Lower leg skin (tissue), 4 donors: ENCODE results near the gene SCYL1. TPM values are rescaled to one million over a fixed set of nuclear protein-coding genes. Genes with fewer than 3 reads are reported as not detected.

ENCODE experiments used
- DNase-seq, 2 donors: peaks; one replicate each; pipeline ENCODE4 v3.0.0-alpha.2; 2019; ENCODE audit warnings: low spot score in 2 of 2
- H3K4me3 ChIP-seq: fragments of 200-600 bp; sonication (generic); 2 replicates; pipeline ENCODE4 v1.5.1; 2017; ENCODE audit warnings: mild to moderate bottlenecking, low read depth; ENCODE audit not compliant: poor library complexity, severe bottlenecking
- CTCF ChIP-seq, 3 donors: fragments of 450-650 bp; IDR thresholded peaks; one replicate each; pipeline ENCODE4 v1.5.1; 2016; ENCODE audit warnings: antibody characterized with exemption in 3 of 3, mild to moderate bottlenecking in 3 of 3, moderate library complexity in 2 of 3
- POLR2A ChIP-seq, 2 donors: fragments of 450-650 bp; IDR thresholded peaks; one replicate each; pipeline ENCODE4 v1.6.1; 2016 to 2017; ENCODE audit warnings: antibody characterized with exemption in 2 of 2, mild to moderate bottlenecking in 1 of 2, moderate library complexity in 1 of 2
- WGBS, 2 donors: methylation state at CpG; one replicate each; pipeline ENCODE4 v1.1.5; 2018; 5-methylcytosine and 5-hydroxymethylcytosine counted together
- intact Hi-C: fragments of 100-400 bp; cut with DNase I; formaldehyde crosslinking; loops from one replicate; pipeline ENCODE4 v1.15.0; 2023; ENCODE audit warnings: low total_unique reads
- total RNA-seq, 4 donors: library from RNA; depleted of rRNA; stranded (reverse); fragments of >200 nt; gene quantifications; one replicate each; pipeline ENCODE4 v1.1.0, GENCODE V29; 2016

Gene SCYL1
- total RNA-seq, 4 donors from 2014 or later, result 73.1 to 103 (median 89.5) TPM

GRCh38 chr11:65501186-65501471, 23.8 kb upstream of the SCYL1 start:
- DNase-seq, result no peak
- intact Hi-C loops, result no loop called here
- WGBS, 2 donors, result 0 to 5% methylated on average over 2 of the region's 2 CpGs
- H3K4me3 ChIP-seq, result peak overlapping the region; percentile 90
- TF ChIP-seq POLR2A (IDR thresholded peaks at IDR 0.05) (no peak), CTCF (IDR thresholded peaks at IDR 0.05) (no peak)

GRCh38 chr11:65501472-65502273, 23.2 kb upstream of the SCYL1 start:
- TF ChIP-seq POLR2A (IDR thresholded peaks at IDR 0.05) (no peak), CTCF (IDR thresholded peaks at IDR 0.05) (no peak)
- intact Hi-C loops, result no loop called here
- H3K4me3 ChIP-seq, result peak overlapping the region; percentile 90
- WGBS, 2 donors, result 0% methylated on average over 3 of the region's 3 CpGs
- no peak for DNase-seq

GRCh38 chr11:65502274-65502554, 22.7 kb upstream of the SCYL1 start:
- intact Hi-C loops, result no loop called here
- DNase-seq, result no peak
- TF ChIP-seq POLR2A (IDR thresholded peaks at IDR 0.05), result no peak
- no peak for TF ChIP-seq CTCF (IDR thresholded peaks at IDR 0.05)
- peak overlapping the region; percentile 90 for H3K4me3 ChIP-seq

GRCh38 chr11:65502555-65503367, 22.1 kb upstream of the SCYL1 start:
- DNase-seq, result no peak
- intact Hi-C loops, result no loop called here
- no peak for TF ChIP-seq POLR2A (IDR thresholded peaks at IDR 0.05)
- TF ChIP-seq CTCF (IDR thresholded peaks at IDR 0.05), result no peak

GRCh38 chr11:65503368-65503948, 21.4 kb upstream of the SCYL1 start:
- no peak for DNase-seq
- no peak for TF ChIP-seq POLR2A (IDR thresholded peaks at IDR 0.05)
- TF ChIP-seq CTCF (IDR thresholded peaks at IDR 0.05), result no peak
- intact Hi-C loops, result no loop called here
- 0 to 3% methylated on average over 3 of the region's 3 CpGs for WGBS, 2 donors
- H3K4me3 ChIP-seq, result peak overlapping the region; percentile 90

More at GRCh38 chr11:65502555-65503367, 22.1 kb upstream of the SCYL1 start:
- peak overlapping the region; percentile 90 for H3K4me3 ChIP-seq
- WGBS, 2 donors, result 1 to 2% methylated on average over 6 of the region's 6 CpGs
